Activated CD4-positive, alpha-beta T cell treated with anti-CD3 and anti-CD28 coated beads, Interleukin-2, amount 10 ng/mL, durations not matched to agents 7 days and 5 days (primary cell): ENCODE data around the gene LHFPL2. TPM values are rescaled to one million over a fixed set of nuclear protein-coding genes. Genes with fewer than 3 reads are reported as not detected.

Experiments
- CTCF ChIA-PET: fragments of 350-600 bp; sonication (Branson Sonifier 250); formaldehyde crosslinking; loops from one replicate; lab custom pipeline; 2021; ENCODE audit warnings: antibody characterized with exemption; lab: Charles Lee
- POLR2A ChIA-PET: fragments of 350-600 bp; sonication (Branson Sonifier 250); formaldehyde crosslinking; loops from one replicate; lab custom pipeline; 2021; ENCODE audit warnings: antibody characterized with exemption; lab: Charles Lee
- DNase-seq: peaks from one replicate; pipeline ENCODE4 v3.0.0-alpha.2; 2020
- H3K27ac Mint-ChIP-seq: one replicate; pipeline ENCODE4 v1.8.0; 2021; ENCODE audit warnings: mild to moderate bottlenecking, moderate library complexity, mixed read lengths
- H3K27me3 Mint-ChIP-seq: one replicate; pipeline ENCODE4 v1.8.0; 2021; ENCODE audit warnings: mixed read lengths
- H3K36me3 Mint-ChIP-seq: one replicate; pipeline ENCODE4 v1.8.0; 2021; ENCODE audit warnings: low read depth, mixed read lengths
- H3K4me1 Mint-ChIP-seq: one replicate; pipeline ENCODE4 v1.8.0; 2021; ENCODE audit warnings: mixed read lengths
- H3K4me3 Mint-ChIP-seq: one replicate; pipeline ENCODE4 v1.8.0; 2021; ENCODE audit warnings: mild to moderate bottlenecking, moderate library complexity, mixed read lengths
- H3K9me3 Mint-ChIP-seq: one replicate; pipeline ENCODE4 v1.8.0; 2021; ENCODE audit warnings: mixed read lengths
- total RNA-seq, 2 experiments: library from RNA; stranded (reverse); gene quantifications; one replicate each; pipeline ENCODE4 v1.2.3, GENCODE V29; 2021

Gene LHFPL2
- total RNA-seq, 2 experiments from 2014 or later = 0.15 to 0.37 TPM

GRCh38 chr5:78533356-78533755, 115.2 kb downstream of the LHFPL2 start:
- no peak for DNase-seq
- Mint-ChIP-seq H3K4me1 (no peaks in the 10 kb centered on the region), H3K27ac (no peak overlapping the region), H3K27me3 (peaks cover 3% of the 10 kb centered on the region), H3K36me3 (no peaks in the 10 kb centered on the region), H3K9me3 (no peaks in the 10 kb centered on the region), H3K4me3 (no peak overlapping the region)
- CTCF ChIA-PET = interaction anchor here (1.7 kb wide), 1 partner anchor 15 kb away, joined by 4 read pairs; no protein-coding TSS in a partner anchor
- POLR2A ChIA-PET = no interaction called here

- Mint-ChIP-seq H3K27ac (no peak overlapping the region), H3K4me1 (no peaks in the 10 kb centered on the region), H3K4me3 (no peak overlapping the region), H3K9me3 (no peaks in the 10 kb centered on the region), H3K27me3 (no peaks in the 10 kb centered on the region), H3K36me3 (no peaks in the 10 kb centered on the region)
- no peak for DNase-seq
- ChIA-PET CTCF (no interaction called here), POLR2A (no interaction called here)
Observed at GRCh38 chr5:78530342-78531096, 118.1 kb downstream of the LHFPL2 start.

- H3K4me1 Mint-ChIP-seq = no peaks in the 10 kb centered on the region
- CTCF ChIA-PET = no interaction called here
- POLR2A ChIA-PET = interaction anchor here (0.6 kb wide), 1 partner anchor 16 kb away, joined by 4 read pairs; no protein-coding TSS in a partner anchor
- H3K9me3 Mint-ChIP-seq = no peaks in the 10 kb centered on the region
- H3K4me3 Mint-ChIP-seq = no peak overlapping the region
- no peak for DNase-seq
- peaks cover 7% of the 10 kb centered on the region for H3K27me3 Mint-ChIP-seq
- H3K27ac Mint-ChIP-seq = no peak overlapping the region
- no peaks in the 10 kb centered on the region for H3K36me3 Mint-ChIP-seq
Observed at GRCh38 chr5:78527925-78528324, 120.6 kb downstream of the LHFPL2 start.

- no peak overlapping the region for H3K4me3 Mint-ChIP-seq
Observed at GRCh38 chr5:78527054-78527859, 121.3 kb downstream of the LHFPL2 start.

GRCh38 chr5:78526049-78526525, 122.5 kb downstream of the LHFPL2 start:
- Mint-ChIP-seq H3K27me3 (peaks cover 8% of the 10 kb centered on the region), H3K9me3 (no peaks in the 10 kb centered on the region), H3K36me3 (no peaks in the 10 kb centered on the region), H3K4me1 (no peaks in the 10 kb centered on the region), H3K27ac (no peak overlapping the region), H3K4me3 (no peak overlapping the region)
- DNase-seq = no peak
- POLR2A ChIA-PET = no interaction called here
- CTCF ChIA-PET = interaction anchor here (1.2 kb wide), 1 partner anchor 16 kb away, joined by 3 read pairs; no protein-coding TSS in a partner anchor

More at GRCh38 chr5:78527054-78527859, 121.3 kb downstream of the LHFPL2 start:
- ChIA-PET CTCF (interaction anchor here (0.6 to 1.0 kb wide), 2 partner anchors 12 to 449 kb away, joined by 3 to 4 read pairs; no protein-coding TSS in a partner anchor), POLR2A (interaction anchor here (0.6 kb wide), 1 partner anchor 15 kb away, joined by 4 read pairs; no protein-coding TSS in a partner anchor)
- H3K27me3 Mint-ChIP-seq = peaks cover 8% of the 10 kb centered on the region
- no peak for DNase-seq
- no peak overlapping the region for H3K27ac Mint-ChIP-seq
- H3K9me3 Mint-ChIP-seq = no peaks in the 10 kb centered on the region
- H3K36me3 Mint-ChIP-seq = no peaks in the 10 kb centered on the region
- no peaks in the 10 kb centered on the region for H3K4me1 Mint-ChIP-seq

GRCh38 chr5:78523314-78524193, 125.0 kb downstream of the LHFPL2 start:
- H3K4me1 Mint-ChIP-seq = no peaks in the 10 kb centered on the region
- no peaks in the 10 kb centered on the region for H3K9me3 Mint-ChIP-seq
- no peaks in the 10 kb centered on the region for H3K36me3 Mint-ChIP-seq
- ChIA-PET POLR2A (no interaction called here), CTCF (interaction anchor here (0.7 kb wide), 1 partner anchor 18 kb away, joined by 3 read pairs; no protein-coding TSS in a partner anchor)
- H3K27ac Mint-ChIP-seq = no peak overlapping the region
- H3K4me3 Mint-ChIP-seq = no peak overlapping the region
- DNase-seq = no peak
- H3K27me3 Mint-ChIP-seq = peaks cover 8% of the 10 kb centered on the region

- CTCF ChIA-PET = interaction anchor here (0.7 to 1.0 kb wide), 2 partner anchors 15 to 17 kb away, joined by 3 read pairs; no protein-coding TSS in a partner anchor
- H3K27me3 Mint-ChIP-seq = peaks cover 9% of the 10 kb centered on the region
Observed at GRCh38 chr5:78522476-78523260, 125.9 kb downstream of the LHFPL2 start.

GRCh38 chr5:78521455-78521854, 127.1 kb downstream of the LHFPL2 start:
- no peaks in the 10 kb centered on the region for H3K4me1 Mint-ChIP-seq
- CTCF ChIA-PET = interaction anchor here (1.0 kb wide), 1 partner anchor 16 kb away, joined by 3 read pairs; no protein-coding TSS in a partner anchor

More at GRCh38 chr5:78522476-78523260, 125.9 kb downstream of the LHFPL2 start:
- no peak overlapping the region for H3K27ac Mint-ChIP-seq
- no peaks in the 10 kb centered on the region for H3K36me3 Mint-ChIP-seq
- DNase-seq = no peak
- no peaks in the 10 kb centered on the region for H3K9me3 Mint-ChIP-seq
- H3K4me1 Mint-ChIP-seq = no peaks in the 10 kb centered on the region
- no peak overlapping the region for H3K4me3 Mint-ChIP-seq
- POLR2A ChIA-PET = no interaction called here

GRCh38 chr5:78519198-78519941, 129.2 kb downstream of the LHFPL2 start:
- H3K36me3 Mint-ChIP-seq = no peaks in the 10 kb centered on the region
- H3K27ac Mint-ChIP-seq = no peak overlapping the region
- CTCF ChIA-PET = interaction anchor here (1.0 to 1.7 kb wide), 3 partner anchors 14 to 129 kb away, joined by 3 to 4 read pairs (median 4); partner anchors contain the start of gene LHFPL2
- no peaks in the 10 kb centered on the region for H3K9me3 Mint-ChIP-seq
- no peak for DNase-seq
- H3K4me1 Mint-ChIP-seq = no peaks in the 10 kb centered on the region
- POLR2A ChIA-PET = no interaction called here
- peaks cover 26% of the 10 kb centered on the region for H3K27me3 Mint-ChIP-seq
- H3K4me3 Mint-ChIP-seq = no peak overlapping the region

More at GRCh38 chr5:78521455-78521854, 127.1 kb downstream of the LHFPL2 start:
- DNase-seq = no peak
- Mint-ChIP-seq H3K9me3 (no peaks in the 10 kb centered on the region), H3K27ac (no peak overlapping the region), H3K4me3 (no peak overlapping the region), H3K27me3 (peaks cover 18% of the 10 kb centered on the region), H3K36me3 (no peaks in the 10 kb centered on the region)
- POLR2A ChIA-PET = no interaction called here

GRCh38 chr5:78518365-78519197, 130.0 kb downstream of the LHFPL2 start:
- Mint-ChIP-seq H3K4me3 (no peak overlapping the region), H3K4me1 (no peaks in the 10 kb centered on the region), H3K27ac (no peak overlapping the region), H3K36me3 (no peaks in the 10 kb centered on the region), H3K9me3 (no peaks in the 10 kb centered on the region), H3K27me3 (peaks cover 30% of the 10 kb centered on the region)
- ChIA-PET POLR2A (no interaction called here), CTCF (interaction anchor here (1.0 to 1.4 kb wide), 3 partner anchors 14 to 130 kb away, joined by 3 to 4 read pairs (median 4); partner anchors contain the start of gene LHFPL2)
- no peak for DNase-seq
